Cerebellar cortex (tissue), 1 donor: ENCODE data around the gene AMACR.
A peak's percentile ranks its signal among the peaks of the same experiment; 100 is the strongest.
"Not testable (repeated sequence)": the region's sequence is repeated elsewhere in the genome, so short reads cannot be mapped to it uniquely, and the experiment has no call there.

ENCODE experiments used
- DNase-seq: peaks from one replicate; pipeline ENCODE4 v3.0.0-alpha.2; 2015; ENCODE audit warnings: low spot score

The AMACR gene

GRCh38 chr5:34035756-34036155 lies 27.9 kb upstream of the AMACR start:
- DNase-seq, result no peak

GRCh38 chr5:34034534-34035327 lies 26.9 kb upstream of the AMACR start:
- no peak for DNase-seq

GRCh38 chr5:34031966-34032365 lies 24.1 kb upstream of the AMACR start:
- DNase-seq, result no peak

GRCh38 chr5:34031117-34031516 lies 23.3 kb upstream of the AMACR start:
- DNase-seq, result no peak

- not testable (repeated sequence) for DNase-seq
Observed at GRCh38 chr5:34030585-34030984, 22.7 kb upstream of the AMACR start.

GRCh38 chr5:34030048-34030447 lies 22.2 kb upstream of the AMACR start:
- no peak for DNase-seq

GRCh38 chr5:34028349-34028748 lies 20.5 kb upstream of the AMACR start:
- DNase-seq, result no peak

- peak; percentile 84 for DNase-seq
Observed at GRCh38 chr5:34026089-34026761, 18.4 kb upstream of the AMACR start.

GRCh38 chr5:34022121-34022705 lies 14.4 kb upstream of the AMACR start:
- no peak for DNase-seq

GRCh38 chr5:34021334-34021733 lies 13.5 kb upstream of the AMACR start:
- no peak for DNase-seq

- no peak for DNase-seq
Observed at GRCh38 chr5:34020726-34021125, 12.9 kb upstream of the AMACR start.

- DNase-seq, result no peak
Observed at GRCh38 chr5:34017254-34017653, 9.4 kb upstream of the AMACR start.

- no peak for DNase-seq
Observed at GRCh38 chr5:34016750-34017149, 8.9 kb upstream of the AMACR start.

GRCh38 chr5:34016222-34016621 lies 8.4 kb upstream of the AMACR start:
- DNase-seq, result no peak

GRCh38 chr5:34015120-34015822 lies 7.4 kb upstream of the AMACR start:
- no peak for DNase-seq

GRCh38 chr5:34014626-34015025 lies 6.8 kb upstream of the AMACR start:
- DNase-seq, result no peak

GRCh38 chr5:34013547-34013946 lies 5.7 kb upstream of the AMACR start:
- DNase-seq, result no peak

GRCh38 chr5:34012791-34013190 lies 4.9 kb upstream of the AMACR start:
- DNase-seq, result no peak

GRCh38 chr5:34011536-34011935 lies 3.7 kb upstream of the AMACR start:
- DNase-seq, result no peak

GRCh38 chr5:34010146-34010545 lies 2.3 kb upstream of the AMACR start:
- DNase-seq, result not testable (repeated sequence)

- no peak for DNase-seq
Observed at GRCh38 chr5:34009610-34010009, 1.8 kb upstream of the AMACR start.

- no peak for DNase-seq
Observed at GRCh38 chr5:34008802-34009201, 952 bp upstream of the AMACR start.

GRCh38 chr5:34007201-34007620 lies 639 bp downstream of the AMACR start:
- peak; percentile 53 for DNase-seq
